HepG2 (cell line): ENCODE data around the gene PLEKHG2.

Experiments
- CTCF ChIP-seq: sonication (generic); formaldehyde crosslinking; IDR thresholded peaks from 2 replicates; pipeline ENCODE4 v1.5.0; 2020; ENCODE audit warnings: mild to moderate bottlenecking, missing genetic modification reagents, moderate library complexity
- HIVEP1 ChIP-seq: sonication (generic); formaldehyde crosslinking; IDR thresholded peaks from 2 replicates; pipeline ENCODE4 v1.4.0; 2020; ENCODE audit warnings: mild to moderate bottlenecking, missing genetic modification reagents
- HNF1B ChIP-seq: sonication (generic); formaldehyde crosslinking; IDR thresholded peaks from 2 replicates; pipeline ENCODE4 v1.5.1; 2020; ENCODE audit warnings: mild to moderate bottlenecking, moderate library complexity, missing genetic modification reagents
- KAT7 ChIP-seq: IDR thresholded peaks from 2 replicates; pipeline ENCODE4 v1.6.1; 2018; ENCODE audit warnings: borderline replicate concordance, missing compliant biosample characterization
- KDM4B ChIP-seq: sonication (generic); formaldehyde crosslinking; IDR thresholded peaks from 2 replicates; pipeline ENCODE4 v1.4.0; 2020; ENCODE audit warnings: missing genetic modification reagents
- KLF6 ChIP-seq: IDR thresholded peaks from 2 replicates; pipeline ENCODE4 v1.8.0; 2016; ENCODE audit warnings: missing biosample characterization, missing genetic modification reagents
- STAG1 ChIP-seq: sonication (generic); formaldehyde crosslinking; IDR thresholded peaks from 2 replicates; pipeline ENCODE4 v1.4.0; 2020; ENCODE audit warnings: missing genetic modification reagents
- TEAD2 ChIP-seq: sonication (generic); formaldehyde crosslinking; IDR thresholded peaks from 2 replicates; pipeline ENCODE4 v1.9.0; 2021; ENCODE audit warnings: missing genetic modification reagents
- ZNF431 ChIP-seq: sonication (generic); formaldehyde crosslinking; IDR thresholded peaks from 2 replicates; pipeline ENCODE4 v1.9.0; 2022; ENCODE audit warnings: missing genetic modification reagents, low read depth, mild to moderate bottlenecking, borderline replicate concordance

- TF ChIP-seq TEAD2 (CRISPR knock-in tag) = no peak
- TF ChIP-seq HIVEP1 = no peak
- TF ChIP-seq CTCF (CRISPR knock-in tag) = no peak
- no peak for TF ChIP-seq HNF1B (CRISPR knock-in tag)
- no peak for TF ChIP-seq KLF6 (CRISPR knock-in tag)
- TF ChIP-seq ZNF431 (CRISPR knock-in tag) = no peak
- no peak for TF ChIP-seq STAG1 (CRISPR knock-in tag)
- TF ChIP-seq KDM4B = no peak
- no peak for TF ChIP-seq KAT7 (CRISPR knock-in tag)
Measured at GRCh38 chr19:39388657-39389056, 23.8 kb upstream of the PLEKHG2 start.
